ENCODE measurements around the gene DLG5. TPM values are rescaled to one million over a fixed set of nuclear protein-coding genes. Genes with fewer than 3 reads are reported as not detected.

DLG5 gene
- total RNA-seq, 1 donor from 2014 or later: 35.5 TPM

DNA sequence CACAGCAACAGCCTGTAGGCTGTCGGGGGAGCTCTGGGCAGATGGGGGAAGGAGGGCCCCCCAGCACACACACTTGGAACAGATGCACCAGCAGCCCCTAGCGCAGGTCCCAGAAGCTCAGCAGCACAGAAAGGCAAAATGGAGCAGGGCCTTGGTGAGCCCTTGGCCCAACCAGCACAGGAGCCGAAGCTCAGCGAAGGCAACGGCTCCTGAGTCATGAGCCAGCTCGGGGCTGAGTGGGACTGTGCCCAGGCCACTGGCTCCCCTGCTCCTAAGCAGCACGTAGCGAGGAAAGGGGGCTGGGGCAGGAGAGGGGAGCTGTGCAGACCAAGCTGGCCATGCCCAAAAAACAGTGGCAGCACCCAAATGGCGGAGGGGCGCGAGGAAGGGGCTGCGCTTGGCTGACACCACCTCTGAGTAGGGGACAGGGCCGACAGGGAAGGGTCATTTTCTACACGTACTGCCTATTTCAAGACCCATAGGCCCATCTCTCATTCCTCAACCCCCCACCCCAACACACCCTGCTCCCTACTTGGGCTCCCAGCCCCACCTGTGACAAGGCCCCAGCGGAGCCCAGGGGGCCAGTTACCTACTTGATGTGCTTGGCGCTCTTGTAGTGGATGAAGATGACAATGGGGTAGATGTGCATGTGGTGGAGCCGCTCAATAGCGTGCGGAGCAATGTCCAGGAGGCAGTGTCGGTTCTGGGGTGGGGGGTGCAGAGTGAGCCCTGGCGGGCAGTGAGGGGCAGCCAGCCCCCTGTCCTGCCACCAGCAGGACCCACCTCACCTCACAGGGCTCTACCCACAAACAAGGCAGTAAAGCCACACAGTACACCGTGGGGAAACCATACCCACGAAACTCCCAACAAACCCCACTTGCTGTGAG is 132.1 kb downstream of the DLG5 start:
- no peaks in the 10 kb centered on the region for H3K36me3 Mint-ChIP-seq (ENCODE audit: unreplicated experiment)
- peaks cover 2% of the 10 kb centered on the region for H3K27me3 Mint-ChIP-seq (ENCODE audit: unreplicated experiment)
- H3K4me3 Mint-ChIP-seq (ENCODE audit: unreplicated experiment): no peak overlapping the region
- H3K4me1 Mint-ChIP-seq (ENCODE audit: low read depth, unreplicated experiment): peaks cover 4% of the 10 kb centered on the region
- H3K27ac Mint-ChIP-seq (ENCODE audit: unreplicated experiment): no peak overlapping the region
- no peak for DNase-seq
- H3K9me3 Mint-ChIP-seq (ENCODE audit: unreplicated experiment): peaks cover 6% of the 10 kb centered on the region
- TF ChIP-seq, protein P1, sequence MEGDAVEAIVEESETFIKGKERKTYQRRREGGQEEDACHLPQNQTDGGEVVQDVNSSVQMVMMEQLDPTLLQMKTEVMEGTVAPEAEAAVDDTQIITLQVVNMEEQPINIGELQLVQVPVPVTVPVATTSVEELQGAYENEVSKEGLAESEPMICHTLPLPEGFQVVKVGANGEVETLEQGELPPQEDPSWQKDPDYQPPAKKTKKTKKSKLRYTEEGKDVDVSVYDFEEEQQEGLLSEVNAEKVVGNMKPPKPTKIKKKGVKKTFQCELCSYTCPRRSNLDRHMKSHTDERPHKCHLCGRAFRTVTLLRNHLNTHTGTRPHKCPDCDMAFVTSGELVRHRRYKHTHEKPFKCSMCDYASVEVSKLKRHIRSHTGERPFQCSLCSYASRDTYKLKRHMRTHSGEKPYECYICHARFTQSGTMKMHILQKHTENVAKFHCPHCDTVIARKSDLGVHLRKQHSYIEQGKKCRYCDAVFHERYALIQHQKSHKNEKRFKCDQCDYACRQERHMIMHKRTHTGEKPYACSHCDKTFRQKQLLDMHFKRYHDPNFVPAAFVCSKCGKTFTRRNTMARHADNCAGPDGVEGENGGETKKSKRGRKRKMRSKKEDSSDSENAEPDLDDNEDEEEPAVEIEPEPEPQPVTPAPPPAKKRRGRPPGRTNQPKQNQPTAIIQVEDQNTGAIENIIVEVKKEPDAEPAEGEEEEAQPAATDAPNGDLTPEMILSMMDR (IDR thresholded peaks at IDR 0.05; ENCODE audit: partially characterized antibody, unreplicated experiment): no peak

DNA sequence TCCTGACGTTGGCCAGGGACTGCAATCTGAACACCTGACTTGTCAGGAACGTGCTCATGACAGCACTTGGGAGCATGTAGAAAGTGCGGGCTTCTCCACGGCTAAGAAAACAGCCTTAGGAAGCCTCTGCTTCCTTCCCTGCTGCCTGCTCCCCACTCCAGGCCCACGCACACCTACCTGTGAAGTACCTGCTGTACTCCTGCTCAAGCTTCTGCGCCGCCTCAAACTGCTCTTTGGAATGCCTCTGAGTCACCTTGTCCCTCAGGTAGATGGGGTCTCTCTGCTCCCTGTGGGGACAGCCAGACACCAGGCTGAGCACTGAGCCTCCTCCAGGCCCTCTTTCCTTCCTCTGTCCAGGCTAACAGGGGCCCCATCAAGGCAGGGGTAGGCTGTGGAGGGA is 132.7 kb downstream of the DLG5 start:
- peaks cover 2% of the 10 kb centered on the region for H3K27me3 Mint-ChIP-seq (ENCODE audit: unreplicated experiment)
- TF ChIP-seq, protein P1 (IDR thresholded peaks at IDR 0.05; ENCODE audit: partially characterized antibody, unreplicated experiment): no peak
- H3K9me3 Mint-ChIP-seq (ENCODE audit: unreplicated experiment): peaks cover 6% of the 10 kb centered on the region
- H3K27ac Mint-ChIP-seq (ENCODE audit: unreplicated experiment): no peak overlapping the region
- no peaks in the 10 kb centered on the region for H3K36me3 Mint-ChIP-seq (ENCODE audit: unreplicated experiment)
- H3K4me3 Mint-ChIP-seq (ENCODE audit: unreplicated experiment): no peak overlapping the region
- H3K4me1 Mint-ChIP-seq (ENCODE audit: low read depth, unreplicated experiment): peaks cover 4% of the 10 kb centered on the region
- no peak for DNase-seq

DNA sequence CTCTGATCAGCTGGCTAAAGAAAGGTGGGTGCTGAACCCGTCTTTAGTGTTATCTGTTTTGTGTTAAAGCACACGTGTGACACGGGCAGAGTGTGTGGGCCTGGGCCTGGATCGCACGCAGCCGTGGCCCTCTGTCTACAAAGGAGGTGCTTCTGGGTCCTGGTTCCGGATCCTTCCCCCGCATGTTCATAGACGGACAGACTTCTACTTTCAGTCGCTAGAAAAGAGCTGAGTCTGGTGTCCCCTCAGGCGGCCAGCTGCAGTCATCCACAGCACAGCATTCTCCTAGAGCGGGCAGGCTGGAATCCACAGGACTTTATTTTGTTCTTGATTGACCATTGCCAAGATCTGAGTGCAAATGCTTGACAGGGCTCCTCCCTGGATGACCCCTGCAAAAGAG is 134.4 kb downstream of the DLG5 start:
- DNase-seq: no peak
- peaks cover 3% of the 10 kb centered on the region for H3K36me3 Mint-ChIP-seq (ENCODE audit: unreplicated experiment)
- peaks cover 2% of the 10 kb centered on the region for H3K27me3 Mint-ChIP-seq (ENCODE audit: unreplicated experiment)
- no peak overlapping the region for H3K27ac Mint-ChIP-seq (ENCODE audit: unreplicated experiment)
- H3K4me3 Mint-ChIP-seq (ENCODE audit: unreplicated experiment): no peak overlapping the region
- H3K4me1 Mint-ChIP-seq (ENCODE audit: low read depth, unreplicated experiment): peaks cover 4% of the 10 kb centered on the region
- peaks cover 6% of the 10 kb centered on the region for H3K9me3 Mint-ChIP-seq (ENCODE audit: unreplicated experiment)
- TF ChIP-seq, protein P1 (IDR thresholded peaks at IDR 0.05; ENCODE audit: partially characterized antibody, unreplicated experiment): no peak

DNA sequence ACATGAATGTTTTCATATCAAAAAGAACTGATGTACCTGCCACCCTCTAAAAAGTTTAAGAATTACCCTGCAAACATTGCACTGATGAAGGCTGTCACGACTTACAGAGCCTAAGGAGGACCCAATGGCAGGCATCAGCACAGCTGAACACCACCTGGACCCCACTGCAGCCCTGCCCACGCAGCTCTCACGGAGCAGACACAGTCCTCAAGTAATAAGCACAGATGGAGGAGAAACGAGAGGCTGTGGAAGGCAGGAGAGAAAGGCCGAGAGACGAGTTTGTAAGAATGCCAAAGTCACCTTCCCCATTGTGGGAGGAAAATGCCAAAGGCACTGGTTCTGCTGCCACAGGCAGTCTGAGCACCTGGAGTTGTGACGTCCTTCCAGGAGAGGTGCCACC is 135.0 kb downstream of the DLG5 start:
- peaks cover 6% of the 10 kb centered on the region for H3K9me3 Mint-ChIP-seq (ENCODE audit: unreplicated experiment)

More for the DNA sequence above, 135.0 kb downstream of the DLG5 start:
- TF ChIP-seq, protein P1 (IDR thresholded peaks at IDR 0.05; ENCODE audit: partially characterized antibody, unreplicated experiment): no peak
- Mint-ChIP-seq H3K4me1 (ENCODE audit: low read depth, unreplicated experiment) (peaks cover 4% of the 10 kb centered on the region), H3K36me3 (ENCODE audit: unreplicated experiment) (peaks cover 5% of the 10 kb centered on the region), H3K27ac (ENCODE audit: unreplicated experiment) (no peak overlapping the region), H3K4me3 (ENCODE audit: unreplicated experiment) (no peak overlapping the region), H3K27me3 (ENCODE audit: unreplicated experiment) (peaks cover 2% of the 10 kb centered on the region)
- DNase-seq: no peak
